ENCODE results near the gene NPFFR2.

DNA sequence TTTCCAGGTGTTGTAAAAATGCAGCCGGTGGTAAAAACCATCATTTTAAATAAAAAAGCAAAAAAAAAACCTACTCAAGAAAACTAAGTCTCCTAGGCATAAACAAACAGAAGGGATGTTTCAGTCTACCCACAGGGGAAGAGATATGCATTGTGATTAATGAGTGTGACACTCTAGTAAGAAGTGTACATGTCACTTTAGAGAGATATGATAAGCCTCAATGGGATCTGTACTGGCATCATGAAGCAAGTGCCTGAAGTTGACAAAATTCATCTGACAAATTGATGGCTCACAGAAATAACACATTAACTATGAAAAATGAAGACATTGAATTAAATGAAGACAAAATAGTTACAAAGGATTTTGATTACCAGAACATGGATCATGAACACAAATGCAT is 162.7 kb downstream of the NPFFR2 start:
- no peak for TF ChIP-seq EZH2 (IDR thresholded peaks at IDR 0.05; ENCODE audit: insufficient read depth, poor library complexity, severe bottlenecking)
- TF ChIP-seq EZH2phosphoT487 (IDR thresholded peaks at IDR 0.05; ENCODE audit: insufficient read depth, low read depth), result no peak
